Endothelial cell of umbilical vein (primary cell): ENCODE results near the gene ANP32A. TPM values are rescaled to one million over a fixed set of nuclear protein-coding genes. Genes with fewer than 3 reads are reported as not detected.

Experiments used
- BruUV-seq: library from RNA; stranded (reverse); fragments of 400-500 nt; replicated peaks from 2 replicates; lab custom pipeline; 2021; lab: Mats Ljungman, UMichigan
- CTCF ChIA-PET: fragments of 300-600, 350-600 bp; sonication (Branson Sonifier 250); formaldehyde crosslinking; loops from one replicate; lab custom pipeline; 2021; ENCODE audit warnings: antibody characterized with exemption, inconsistent platforms; lab: Charles Lee
- POLR2A ChIA-PET: fragments of 300-600, 350-600 bp; sonication (Branson Sonifier 250); formaldehyde crosslinking; loops from one replicate; lab custom pipeline; 2021; ENCODE audit warnings: antibody characterized with exemption, inconsistent platforms; lab: Charles Lee
- DNase-seq: peaks from one replicate; pipeline ENCODE4 v3.0.0-alpha.2; 2011; ENCODE audit warnings: low read depth, low spot score
- FAIRE-seq: peaks from 2 replicates; lab custom pipeline; 2011; peaks lifted over from hg19 to GRCh38; lab: Jason Lieb, UNC
- H2AFZ ChIP-seq: 2 replicates; pipeline ENCODE4 v1.6.0; 2012; ENCODE audit warnings: low read depth, low read length, control low read depth, inconsistent platforms
- H3K27ac ChIP-seq: 2 replicates; pipeline ENCODE4 v1.5.1; 2011; ENCODE audit warnings: low read depth, mild to moderate bottlenecking, control low read depth, low read length, moderate library complexity; ENCODE audit not compliant: insufficient read depth
- H3K27me3 ChIP-seq, 2 experiments: 2 replicates each; pipeline versions ENCODE4 v1.6.0 to v1.6.1; 2011; ENCODE audit warnings: low read length in 2 of 2, mixed read lengths in 1 of 2; ENCODE audit not compliant: control insufficient read depth in 2 of 2, insufficient read depth in 2 of 2
- H3K36me3 ChIP-seq, 2 experiments: 2 replicates in 1 of 2; 3 replicates in 1 of 2; pipeline ENCODE4 v1.5.1; 2011; ENCODE audit warnings: low read length in 2 of 2, mild to moderate bottlenecking in 1 of 2, moderate library complexity in 1 of 2; ENCODE audit not compliant: control insufficient read depth in 2 of 2, insufficient read depth in 2 of 2; ENCODE audit errors: extremely low read depth in 1 of 2
- H3K4me1 ChIP-seq: 3 replicates; pipeline ENCODE4 v1.5.1; 2011; ENCODE audit warnings: mild to moderate bottlenecking, low read length; ENCODE audit not compliant: control insufficient read depth, insufficient read depth; ENCODE audit errors: extremely low read depth
- H3K4me2 ChIP-seq: 2 replicates; pipeline ENCODE4 v1.6.1; 2011; ENCODE audit warnings: low read length, control low read depth, mixed read lengths; ENCODE audit not compliant: insufficient read depth
- H3K4me3 ChIP-seq, 3 experiments: fragments of 200-600 bp in 1 of 3; sonication (generic), shearing (Covaris generic) in 1 of 3; replicated peaks in 1 of 3; 2 replicates each; pipeline ENCODE4 v1.5.1; 2011 to 2016; ENCODE audit warnings: control low read depth in 3 of 3, low read length in 3 of 3, mild to moderate bottlenecking in 2 of 3, inconsistent platforms in 1 of 3, low read depth in 1 of 3, moderate library complexity in 1 of 3; ENCODE audit not compliant: insufficient read depth in 1 of 3
- H3K79me2 ChIP-seq: 2 replicates; pipeline ENCODE4 v1.6.0; 2012; ENCODE audit warnings: low read length, inconsistent platforms; ENCODE audit not compliant: control insufficient read depth, insufficient read depth
- H3K9ac ChIP-seq: replicated peaks from 2 replicates; pipeline ENCODE3; 2011; ENCODE audit warnings: low read length, control low read depth; ENCODE audit not compliant: insufficient read depth; ENCODE audit errors: extremely low read depth
- H3K9me1 ChIP-seq: replicated peaks from 3 replicates; pipeline ENCODE4 v1.6.0; 2011; ENCODE audit warnings: mild to moderate bottlenecking, low read length; ENCODE audit not compliant: control insufficient read depth, insufficient read depth; ENCODE audit errors: extremely low read depth
- H3K9me3 ChIP-seq: replicated peaks from 2 replicates; pipeline ENCODE4 v1.5.1; 2012; ENCODE audit warnings: low read length, inconsistent platforms; ENCODE audit not compliant: control insufficient read depth, insufficient read depth
- H4K20me1 ChIP-seq: replicated peaks from 2 replicates; pipeline ENCODE3; 2011; ENCODE audit warnings: mild to moderate bottlenecking, low read length; ENCODE audit not compliant: control insufficient read depth, insufficient read depth; ENCODE audit errors: extremely low read depth
- CTCF ChIP-seq, 2 donors: IDR thresholded peaks; 1 replicate in 1 of 2; 2 replicates in 1 of 2; pipeline ENCODE4 v1.5.1; 2011; ENCODE audit warnings: low read length in 2 of 2, mild to moderate bottlenecking in 2 of 2, moderate library complexity in 2 of 2, control low read depth in 1 of 2, inconsistent platforms in 1 of 2, low read depth in 1 of 2; ENCODE audit not compliant: insufficient read depth in 1 of 2; ENCODE audit errors: extremely low read depth in 1 of 2
- EZH2 ChIP-seq: IDR thresholded peaks from 2 replicates; pipeline ENCODE4 v1.6.1; 2012; ENCODE audit warnings: borderline replicate concordance, low read depth, mild to moderate bottlenecking, moderate library complexity, low read length, inconsistent platforms; ENCODE audit not compliant: severe bottlenecking
- FOS ChIP-seq: IDR thresholded peaks from 2 replicates; pipeline ENCODE4 v1.6.1; 2011; ENCODE audit warnings: mild to moderate bottlenecking, low read length, moderate library complexity, borderline replicate concordance; ENCODE audit not compliant: insufficient read depth
- GATA2 ChIP-seq: IDR thresholded peaks from 2 replicates; pipeline ENCODE4 v1.7.0; 2011; ENCODE audit warnings: low read depth, mild to moderate bottlenecking, moderate library complexity, mixed read lengths, low read length; ENCODE audit not compliant: insufficient read length, insufficient read depth
- JUN ChIP-seq: IDR thresholded peaks from 2 replicates; pipeline ENCODE4 v1.6.1; 2011; ENCODE audit warnings: borderline replicate concordance, low read depth; ENCODE audit not compliant: insufficient read length, insufficient read depth
- MAX ChIP-seq: IDR thresholded peaks from 2 replicates; pipeline ENCODE4 v1.6.1; 2011; ENCODE audit not compliant: insufficient read depth, insufficient read length
- MYC ChIP-seq: IDR thresholded peaks from one replicate; pipeline ENCODE4 v1.6.1; 2011; ENCODE audit warnings: mild to moderate bottlenecking, low read depth, low read length
- POLR2A ChIP-seq: IDR thresholded peaks from 2 replicates; pipeline ENCODE4 v1.6.1; 2012; ENCODE audit warnings: low read depth, mild to moderate bottlenecking, control low read depth, low read length
- POLR2AphosphoS5 ChIP-seq: IDR thresholded peaks from 2 replicates; pipeline ENCODE4 v1.6.1; 2012; ENCODE audit warnings: low read depth, mild to moderate bottlenecking, control low read depth, low read length, moderate library complexity; ENCODE audit not compliant: insufficient read depth
- dilution Hi-C: fragments of 300-500 bp; cut with MboI; formaldehyde crosslinking; loops from one replicate; pipeline ENCODE4 v1.15.0; 2019; ENCODE audit warnings: low sequenced_read_pairs; ENCODE audit not compliant: extremely low pct_ligation_motif_present
- intact Hi-C: fragments of 100-400 bp; cut with micrococcal nuclease; formaldehyde crosslinking; loops from one replicate; pipeline ENCODE4 v1.10.0; 2022
- polyA plus RNA-seq, 4 experiments: library from polyadenylated mRNA; depleted of rRNA in 3 of 4; stranded (reverse) in 3 of 4; unstranded in 1 of 4; fragments of >200 nt; gene quantifications; 2 replicates each; pipeline versions ENCODE4 v1.2.1 to v1.2.3, GENCODE V29; 2011 to 2012; ENCODE audit warnings: missing spikeins in 1 of 4
- total RNA-seq: library from RNA; stranded (reverse); gene quantifications from 2 replicates; pipeline ENCODE4 v1.2.3, GENCODE V29; 2021

ANP32A gene
- total and polyA plus RNA-seq, 2 donors (not counting 3 experiments of a cell fraction or from before 2014, with no cell fraction given), result 37.9 to 169 TPM

- ChIA-PET POLR2A (no interaction called here), CTCF (interaction anchor here (0.7 to 2.5 kb wide), 5 partner anchors 23 to 171 kb away, joined by 3 to 12 read pairs (median 3); no protein-coding TSS in a partner anchor)
- H3K9me1 ChIP-seq, result no peaks in the 10 kb centered on the region
- H3K9me3 ChIP-seq, result no peaks in the 10 kb centered on the region
- H3K36me3 ChIP-seq, result no peaks in the 10 kb centered on the region
- no peak for DNase-seq
- no peaks in the 10 kb centered on the region for H4K20me1 ChIP-seq
- TF ChIP-seq CTCF (IDR thresholded peaks at IDR 0.05; ENCODE audit: extremely low read depth in 1 of 2, insufficient read depth in 1 of 2, low read depth in 1 of 2, low read length in 2 of 2) (no peak), POLR2A (no peak), GATA2 (no peak)
- dilution Hi-C loops, result no loop called here
- H3K27me3 ChIP-seq, result peaks cover 12 to 17% of the 10 kb centered on the region in 2 experiments
- no peak for FAIRE-seq
- intact Hi-C loops, result no loop called here
- BruUV-seq, result no TSS peak
- no peak overlapping the region for H3K9ac ChIP-seq
- H3K79me2 ChIP-seq, result no peaks in the 10 kb centered on the region
- no peaks in the 10 kb centered on the region for H3K4me1 ChIP-seq
- no peak overlapping the region for H2AFZ ChIP-seq
- no peak overlapping the region for H3K27ac ChIP-seq
- no peak overlapping the region for H3K4me3 ChIP-seq
- H3K4me2 ChIP-seq, result no peak overlapping the region
Observed at GRCh38 chr15:68852461-68852860, 31.8 kb upstream of the ANP32A start.

GRCh38 chr15:68851971-68852370 lies 31.3 kb upstream of the ANP32A start:
- Histone ChIP-seq H3K36me3 (no peaks in the 10 kb centered on the region), H2AFZ (no peak overlapping the region), H3K4me3 (no peak overlapping the region), H3K4me2 (no peak overlapping the region), H3K4me1 (no peaks in the 10 kb centered on the region), H3K9ac (no peak overlapping the region), H3K9me3 (no peaks in the 10 kb centered on the region), H3K79me2 (no peaks in the 10 kb centered on the region), H3K27ac (no peak overlapping the region), H3K9me1 (no peaks in the 10 kb centered on the region), H3K27me3 (peaks cover 12 to 17% of the 10 kb centered on the region in 2 experiments), H4K20me1 (no peaks in the 10 kb centered on the region)
- BruUV-seq, result no TSS peak
- intact Hi-C loops (no loop called here), dilution Hi-C loops (no loop called here)
- FAIRE-seq, result no peak
- DNase-seq, result no peak
- POLR2A ChIA-PET, result no interaction called here
- TF ChIP-seq MAX, result no peak
- no peak for TF ChIP-seq GATA2
- TF ChIP-seq POLR2A, result no peak
- no peak for TF ChIP-seq MYC
- no peak for TF ChIP-seq FOS
- no peak for TF ChIP-seq JUN
- TF ChIP-seq POLR2AphosphoS5, result no peak
- TF ChIP-seq CTCF (IDR thresholded peaks at IDR 0.05; ENCODE audit: extremely low read depth in 1 of 2, insufficient read depth in 1 of 2, low read depth in 1 of 2, low read length in 2 of 2), result no peak
- TF ChIP-seq EZH2, result no peak
- CTCF ChIA-PET, result interaction anchor here (0.7 to 2.5 kb wide), 5 partner anchors 23 to 171 kb away, joined by 3 to 12 read pairs (median 3); no protein-coding TSS in a partner anchor
